NCI-H2227 (cell line): ENCODE data around the gene INPP5A.

Source experiments
- DNase-seq: peaks from one replicate; lab custom pipeline; 2025; ENCODE audit not compliant: unreplicated experiment; lab: John Stamatoyannopoulos, UW

The INPP5A gene

GRCh38 chr10:132610071-132610701 is 72.6 kb downstream of the INPP5A start:
- no peak for DNase-seq

GRCh38 chr10:132611026-132611910 is 73.7 kb downstream of the INPP5A start:
- DNase-seq, result no peak

- DNase-seq, result no peak
These were observed 74.4 kb downstream of the INPP5A start for GRCh38 chr10:132611986-132612385.

DNA sequence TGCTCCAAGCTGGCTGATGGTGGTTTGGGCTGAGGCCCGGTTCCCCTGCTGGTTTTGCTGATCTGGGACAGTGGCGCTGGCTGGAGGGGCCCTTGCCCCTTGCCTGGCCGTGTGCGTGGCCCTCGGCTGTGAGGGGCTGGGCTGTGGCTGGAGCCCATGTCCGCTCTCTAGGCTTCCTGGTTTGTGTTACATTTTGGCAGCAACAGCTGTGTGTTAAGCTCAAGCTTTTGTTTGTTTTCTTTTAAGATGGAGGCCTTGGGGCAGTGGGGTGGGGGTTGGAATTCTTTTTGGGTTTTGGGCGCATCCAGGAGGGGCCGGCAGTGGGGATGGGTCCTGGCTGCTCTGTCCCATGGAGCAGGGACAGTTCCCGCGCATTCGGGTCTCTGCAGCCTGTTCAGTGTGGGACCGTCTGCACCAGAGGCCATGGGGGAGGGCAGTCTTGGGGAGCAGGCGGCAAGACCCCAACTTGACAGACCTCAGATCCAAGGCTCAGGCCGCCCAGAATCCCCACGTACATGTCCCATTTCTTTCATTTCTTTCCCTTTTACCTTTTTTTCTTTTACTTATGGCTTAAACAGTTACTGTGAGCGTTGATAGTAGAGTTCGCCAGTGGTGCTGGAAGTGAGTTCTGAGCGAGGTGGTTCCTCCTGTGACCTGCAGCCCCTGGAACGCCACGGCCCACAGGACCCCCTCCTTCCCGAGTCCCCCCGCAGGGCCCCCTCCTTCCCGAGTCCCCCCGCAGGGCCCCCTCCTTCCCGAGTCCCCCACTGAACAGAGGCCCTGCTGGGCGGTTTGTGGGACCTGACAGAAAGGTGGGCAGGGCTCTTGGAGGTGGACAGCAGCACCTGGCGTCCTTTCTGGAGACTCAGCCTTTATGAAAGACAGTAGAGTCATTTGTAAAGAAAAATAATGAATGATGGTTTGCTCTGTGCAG is 75.3 kb downstream of the INPP5A start:
- DNase-seq, result no peak

DNA sequence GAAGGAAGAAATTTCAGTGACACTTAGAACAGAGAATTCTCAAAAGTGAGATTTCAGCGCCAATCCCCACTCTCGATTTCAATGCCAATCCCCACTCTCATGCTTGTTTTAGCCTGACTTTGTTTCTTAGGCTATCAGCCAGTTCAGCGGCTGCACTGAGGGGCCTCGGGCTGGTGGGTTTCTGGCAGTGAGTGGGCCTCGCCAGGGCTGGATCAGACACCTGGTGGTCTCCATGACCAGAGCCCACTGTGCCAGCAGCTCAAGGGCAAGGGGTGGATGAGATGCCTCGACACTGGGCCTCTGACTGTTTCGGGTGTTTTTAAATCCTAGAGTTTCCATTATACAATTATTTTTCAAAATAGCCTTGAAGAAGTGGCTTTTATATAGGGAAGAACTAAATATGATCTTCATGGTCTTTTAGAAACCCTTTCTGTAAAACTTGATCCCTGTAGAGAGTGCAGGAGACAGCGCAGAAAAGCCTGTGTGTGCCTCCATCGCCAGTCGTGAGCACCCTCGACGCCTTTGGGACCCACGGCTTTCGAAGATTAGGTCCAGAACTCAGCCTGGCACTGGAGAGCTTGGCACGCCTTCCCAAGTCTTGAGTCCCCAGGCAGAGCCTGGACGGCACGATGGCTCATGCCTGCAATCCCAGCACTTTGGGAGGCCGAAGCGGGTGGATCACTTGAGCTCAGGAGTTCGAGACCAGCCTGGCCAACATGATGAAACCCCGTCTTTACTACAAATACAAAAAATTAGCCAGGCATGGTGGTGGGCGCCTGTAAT is 76.2 kb downstream of the INPP5A start:
- DNase-seq, result no peak

DNA sequence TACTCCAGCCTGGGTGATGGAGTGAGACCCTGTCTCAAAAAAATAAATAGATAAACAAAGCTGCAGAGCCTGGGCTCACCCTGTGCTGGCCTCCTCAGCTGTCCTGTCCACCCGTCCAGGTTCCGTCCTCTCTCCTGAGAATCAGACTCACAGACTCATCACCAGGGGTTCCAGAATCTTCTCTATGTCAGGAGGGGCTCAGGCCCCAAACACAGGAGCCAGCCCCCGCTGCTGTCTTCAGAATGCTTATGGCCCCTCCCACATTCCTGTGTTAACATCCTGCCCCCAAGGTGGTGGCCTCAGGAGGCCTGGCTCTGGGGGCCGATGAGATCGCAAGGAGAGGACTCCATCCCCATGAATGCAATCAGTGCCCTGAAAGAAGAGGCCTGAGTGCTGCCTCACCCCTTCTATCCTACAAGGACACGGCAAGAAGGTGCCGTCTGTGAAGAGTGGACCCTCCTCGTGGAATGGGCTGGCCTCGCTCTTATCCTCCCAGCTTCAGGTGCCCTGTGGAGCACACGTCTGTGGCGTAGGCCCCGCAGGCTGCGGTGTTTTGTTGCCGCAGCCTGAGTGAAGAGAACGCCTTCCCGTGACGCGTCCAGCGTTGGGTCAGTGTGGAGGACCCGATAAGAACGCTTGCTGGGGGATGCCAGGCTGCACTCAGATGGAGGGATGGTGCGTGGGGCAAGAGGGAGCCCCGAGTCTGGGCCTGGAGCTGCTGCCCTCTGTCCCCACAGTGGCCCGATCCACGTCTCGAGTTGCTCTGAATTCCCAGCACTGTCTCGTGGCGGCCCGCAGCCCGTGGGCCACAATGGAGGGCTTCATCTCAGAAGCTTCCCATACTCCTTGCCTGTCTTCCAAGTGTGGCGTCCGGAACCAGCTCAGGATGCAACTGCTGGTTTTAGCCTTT is 77.1 kb downstream of the INPP5A start:
- DNase-seq, result no peak

DNA sequence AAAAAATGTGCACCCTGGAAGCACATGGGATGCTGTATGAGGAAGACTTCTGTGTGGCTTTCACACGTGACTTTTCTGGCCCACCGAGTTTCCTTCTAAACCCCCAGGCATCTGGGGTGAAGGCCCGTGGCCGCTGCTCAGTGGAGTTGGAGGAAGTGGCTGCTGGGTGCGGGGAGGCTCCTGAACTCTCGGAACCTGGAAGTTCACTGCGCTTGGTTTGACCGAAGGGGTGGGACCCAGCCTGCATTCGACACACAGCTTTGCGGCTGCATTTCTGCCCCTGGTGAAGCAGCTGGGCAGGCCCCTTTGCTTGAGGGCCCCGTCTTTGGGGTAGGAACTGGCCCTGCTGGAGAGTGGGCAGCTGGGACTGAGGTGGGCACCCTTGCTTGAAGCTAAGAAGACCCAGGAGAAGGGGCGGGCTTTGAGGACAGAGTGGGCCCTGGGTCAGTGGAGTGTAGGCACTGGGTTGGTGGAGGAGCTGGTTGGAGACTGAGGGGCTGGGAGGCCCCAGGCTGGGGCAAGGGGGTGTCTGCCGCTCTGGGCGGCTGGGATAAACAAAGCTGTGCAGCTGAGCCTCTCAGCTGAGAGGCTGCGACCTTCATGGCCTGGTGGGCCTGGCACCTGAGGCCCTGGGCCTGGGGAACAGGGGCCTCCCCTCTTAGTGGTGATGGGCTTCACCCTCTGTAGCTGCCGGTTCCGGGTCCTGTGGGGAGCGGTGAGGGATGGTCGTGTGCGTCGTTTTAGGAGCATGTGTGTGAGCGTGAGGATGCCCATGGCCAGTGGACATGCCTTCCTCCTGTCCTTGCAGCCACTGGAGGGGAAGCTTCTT is 78.0 kb downstream of the INPP5A start:
- DNase-seq, result no peak

DNA sequence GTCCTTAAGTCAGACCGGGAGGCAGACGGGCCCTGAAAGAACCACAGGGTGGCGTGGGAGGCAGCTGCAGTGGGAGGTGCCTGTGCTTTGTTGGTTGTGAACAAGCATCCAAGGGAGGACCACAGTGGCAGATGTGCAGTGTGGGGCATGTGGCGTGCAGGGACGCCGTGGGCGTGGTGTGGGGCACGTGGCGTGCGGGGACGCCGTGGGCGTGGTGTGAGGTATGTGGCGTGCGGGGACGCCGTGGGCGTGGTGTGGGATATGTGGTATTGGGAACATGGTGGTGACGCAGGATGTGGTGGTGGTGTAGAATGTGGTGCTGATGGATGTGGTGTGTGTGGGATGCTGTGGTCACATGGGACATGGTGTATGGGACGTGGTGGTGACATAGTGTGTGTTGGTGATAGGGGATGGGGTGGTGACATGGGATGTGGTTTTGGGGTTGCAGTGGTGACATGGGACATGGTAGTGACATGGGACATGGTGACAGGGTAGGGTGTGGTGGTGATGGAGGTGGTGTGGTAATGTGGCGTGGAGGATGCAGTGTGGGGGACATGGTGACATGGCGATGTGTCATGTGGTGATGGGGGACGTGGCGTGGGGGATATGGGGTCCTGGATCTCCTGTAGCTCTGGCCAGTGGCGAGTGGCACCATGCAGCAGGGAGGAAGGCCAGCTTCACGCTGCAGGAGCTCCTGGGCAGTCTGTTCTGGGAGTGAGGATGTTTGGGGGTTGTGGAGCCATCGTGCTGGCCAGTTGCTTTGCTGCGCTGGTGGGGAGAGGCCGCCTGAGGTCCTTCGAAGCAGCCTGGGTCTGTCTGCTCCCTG is 78.8 kb downstream of the INPP5A start:
- no peak for DNase-seq

DNA sequence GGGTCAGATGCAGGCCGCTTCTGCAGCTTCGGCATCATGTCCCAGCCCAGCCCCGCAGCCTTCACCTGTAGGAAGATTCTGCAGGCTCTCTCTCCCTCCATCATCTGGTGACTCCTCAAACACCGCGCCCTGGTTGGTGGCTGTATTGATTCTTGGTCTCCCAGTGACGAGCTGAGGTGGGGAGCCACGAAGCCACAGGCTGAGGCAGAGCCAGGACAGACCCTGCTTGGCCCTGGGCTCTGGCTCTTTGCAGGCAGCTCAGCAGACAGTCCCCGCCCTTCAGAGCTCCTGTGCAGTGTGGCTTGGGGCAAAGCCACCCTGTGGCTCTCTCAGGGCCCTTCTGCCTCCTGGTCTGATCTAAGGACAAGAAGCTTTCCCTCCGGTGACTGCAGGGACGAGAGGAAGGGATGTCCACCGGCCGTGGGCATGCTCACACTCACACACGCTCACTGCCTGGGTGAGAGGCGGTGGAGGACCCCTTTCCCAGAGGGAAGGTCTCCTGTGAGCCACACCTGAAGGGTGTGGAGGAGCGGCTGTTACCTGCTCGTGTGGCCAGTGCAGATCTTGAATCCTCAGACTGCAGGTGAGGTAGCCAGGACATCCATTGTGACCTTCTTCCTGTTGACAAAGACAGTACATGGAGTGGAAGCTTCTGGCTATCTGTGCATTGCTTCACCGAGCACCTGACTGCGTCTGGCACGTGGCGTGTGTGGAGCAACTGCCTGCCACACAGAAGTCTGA is 79.6 kb downstream of the INPP5A start:
- no peak for DNase-seq

- no peak for DNase-seq
These were observed 80.1 kb downstream of the INPP5A start for GRCh38 chr10:132617737-132618052.

GRCh38 chr10:132618158-132618919 is 80.8 kb downstream of the INPP5A start:
- no peak for DNase-seq

- DNase-seq, result no peak
These were observed 82.3 kb downstream of the INPP5A start for GRCh38 chr10:132619927-132620326.

GRCh38 chr10:132624061-132624846 is 86.7 kb downstream of the INPP5A start:
- no peak for DNase-seq

DNA sequence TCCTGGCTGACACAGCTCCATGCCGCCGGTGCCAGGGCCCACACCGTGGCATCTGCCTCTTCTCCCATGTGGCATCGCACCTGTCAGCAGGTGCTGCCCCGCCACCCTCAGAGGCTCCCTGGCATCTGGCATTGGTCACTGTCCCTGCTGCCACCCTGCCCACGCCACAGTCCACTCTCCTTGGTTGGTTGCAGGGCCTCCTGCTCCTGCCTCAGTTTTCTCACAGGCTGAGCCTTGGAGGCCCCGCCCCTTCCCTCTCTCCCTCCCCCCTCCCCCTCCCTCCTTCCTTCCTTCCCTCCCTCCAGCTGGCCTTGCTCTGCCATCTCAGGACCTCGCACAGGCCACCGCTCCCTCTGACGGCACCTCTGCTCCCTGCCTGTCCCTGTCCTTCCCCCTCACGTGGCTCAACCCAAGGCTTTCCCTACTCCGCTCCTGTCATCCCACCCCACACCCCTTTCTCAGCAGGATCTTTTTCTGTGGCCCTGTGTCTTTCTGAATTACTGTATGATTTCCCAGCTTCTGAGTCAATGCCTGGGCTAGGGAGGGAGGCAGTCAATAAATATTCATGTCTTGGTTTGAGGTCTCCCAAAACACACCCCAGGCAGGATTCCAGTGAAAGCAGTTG is 87.4 kb downstream of the INPP5A start:
- DNase-seq, result no peak

DNA sequence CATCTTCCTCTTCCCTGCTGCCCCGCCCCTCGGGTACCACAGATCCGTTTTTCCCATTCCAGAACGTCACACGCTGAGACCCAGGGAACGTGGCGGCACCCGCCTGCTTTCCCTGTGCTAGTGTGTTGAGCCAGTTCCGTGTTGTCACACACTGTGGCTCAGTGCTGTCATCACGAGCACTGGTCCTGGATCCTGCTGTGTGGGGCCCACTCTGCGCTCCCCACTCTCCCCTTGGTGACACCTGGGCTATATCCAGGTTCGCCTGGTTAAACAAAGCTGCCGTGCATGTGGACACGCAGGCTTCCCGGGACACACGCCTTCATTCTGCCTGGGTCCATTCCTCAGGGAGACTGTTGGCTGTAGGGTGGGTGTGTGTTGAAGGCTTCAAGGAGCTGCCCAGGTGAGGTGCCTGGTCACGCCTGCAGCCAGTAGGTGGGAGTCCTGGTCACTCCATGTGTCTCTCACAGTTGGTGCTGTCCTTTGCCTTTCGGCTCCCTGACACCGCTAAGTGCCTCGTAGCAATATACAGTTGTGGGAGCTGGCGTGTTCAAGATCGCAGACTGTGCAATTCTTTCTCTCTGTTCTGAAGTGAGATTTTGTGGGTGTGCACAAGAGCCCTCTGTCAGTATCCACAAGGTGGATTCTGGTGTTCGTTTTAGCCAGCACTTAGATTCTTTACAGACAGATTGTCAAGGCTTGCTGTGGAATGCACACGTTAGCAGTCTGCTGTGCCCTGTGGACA is 88.6 kb downstream of the INPP5A start:
- no peak for DNase-seq
